WERI-Rb-1 (cell line): Measurements from ENCODE around the gene FAM221B.

Experiments used
- DNase-seq: peaks from one replicate; pipeline ENCODE4 v3.0.0-alpha.2; 2020
- H3K27ac ChIP-seq: fragments of 250-450 bp; sonication (Bioruptor Pico); 2 replicates; pipeline ENCODE4 v1.5.1; 2020; ENCODE audit warnings: mild to moderate bottlenecking, moderate library complexity
- H3K27me3 ChIP-seq: fragments of 250-450 bp; sonication (Bioruptor Pico); 2 replicates; pipeline ENCODE4 v1.5.1; 2021; ENCODE audit warnings: mild to moderate bottlenecking, low read depth, moderate library complexity; ENCODE audit not compliant: insufficient read depth, severe bottlenecking
- H3K36me3 ChIP-seq: fragments of 250-450 bp; sonication (Bioruptor Pico); 2 replicates; pipeline ENCODE4 v1.5.1; 2020; ENCODE audit warnings: mild to moderate bottlenecking, moderate library complexity
- H3K4me3 ChIP-seq: 2 replicates; pipeline ENCODE4 v1.5.1; 2011; ENCODE audit warnings: low read depth, mild to moderate bottlenecking, control low read depth, low read length
- H3K9me3 ChIP-seq: fragments of 250-450 bp; sonication (Bioruptor Pico); 2 replicates; pipeline ENCODE4 v1.5.1; 2021; ENCODE audit warnings: mild to moderate bottlenecking, moderate library complexity; ENCODE audit not compliant: severe bottlenecking
- CTCF ChIP-seq: IDR thresholded peaks from 2 replicates; pipeline ENCODE4 v1.5.1; 2011; ENCODE audit warnings: low read depth, mild to moderate bottlenecking, control low read depth, inconsistent platforms, low read length

FAM221B gene

GRCh38 chr9:35806101-35806500 lies 22.4 kb downstream of the FAM221B start:
- Histone ChIP-seq H3K27ac (no peak overlapping the region), H3K27me3 (no peaks in the 10 kb centered on the region), H3K9me3 (no peaks in the 10 kb centered on the region), H3K4me3 (no peak overlapping the region), H3K36me3 (peaks cover 76% of the 10 kb centered on the region)
- no peak for DNase-seq
- no peak for TF ChIP-seq CTCF

- no peak for TF ChIP-seq CTCF
Observed at GRCh38 chr9:35801328-35802128, 27.0 kb downstream of the FAM221B start.

GRCh38 chr9:35800530-35800929 lies 28.0 kb downstream of the FAM221B start:
- Histone ChIP-seq H3K27me3 (no peaks in the 10 kb centered on the region), H3K9me3 (no peaks in the 10 kb centered on the region), H3K27ac (no peak overlapping the region), H3K36me3 (peaks cover 77% of the 10 kb centered on the region), H3K4me3 (no peak overlapping the region)
- TF ChIP-seq CTCF = no peak
- no peak for DNase-seq

More at GRCh38 chr9:35801328-35802128, 27.0 kb downstream of the FAM221B start:
- Histone ChIP-seq H3K27me3 (no peaks in the 10 kb centered on the region), H3K27ac (no peak overlapping the region), H3K36me3 (peaks cover 80% of the 10 kb centered on the region), H3K9me3 (no peaks in the 10 kb centered on the region), H3K4me3 (no peak overlapping the region)
- DNase-seq = no peak

GRCh38 chr9:35798658-35799374 lies 29.7 kb downstream of the FAM221B start:
- DNase-seq = no peak

GRCh38 chr9:35797311-35798109 lies 31.0 kb downstream of the FAM221B start:
- H3K27ac ChIP-seq = no peak overlapping the region
- no peaks in the 10 kb centered on the region for H3K9me3 ChIP-seq
- no peak for TF ChIP-seq CTCF
- no peak overlapping the region for H3K4me3 ChIP-seq
- no peaks in the 10 kb centered on the region for H3K27me3 ChIP-seq
- DNase-seq = no peak
- H3K36me3 ChIP-seq = peaks cover 74% of the 10 kb centered on the region

More at GRCh38 chr9:35798658-35799374, 29.7 kb downstream of the FAM221B start:
- no peak for TF ChIP-seq CTCF
- Histone ChIP-seq H3K9me3 (no peaks in the 10 kb centered on the region), H3K27me3 (no peaks in the 10 kb centered on the region), H3K27ac (no peak overlapping the region), H3K4me3 (no peak overlapping the region), H3K36me3 (peaks cover 80% of the 10 kb centered on the region)
